ENCODE measurements around the gene CNKSR1. TPM values are rescaled to one million over a fixed set of nuclear protein-coding genes. Genes with fewer than 3 reads are reported as not detected.

CNKSR1 gene
- total RNA-seq, 2 experiments from 2014 or later, result 1.4 to 1.5 TPM

DNA sequence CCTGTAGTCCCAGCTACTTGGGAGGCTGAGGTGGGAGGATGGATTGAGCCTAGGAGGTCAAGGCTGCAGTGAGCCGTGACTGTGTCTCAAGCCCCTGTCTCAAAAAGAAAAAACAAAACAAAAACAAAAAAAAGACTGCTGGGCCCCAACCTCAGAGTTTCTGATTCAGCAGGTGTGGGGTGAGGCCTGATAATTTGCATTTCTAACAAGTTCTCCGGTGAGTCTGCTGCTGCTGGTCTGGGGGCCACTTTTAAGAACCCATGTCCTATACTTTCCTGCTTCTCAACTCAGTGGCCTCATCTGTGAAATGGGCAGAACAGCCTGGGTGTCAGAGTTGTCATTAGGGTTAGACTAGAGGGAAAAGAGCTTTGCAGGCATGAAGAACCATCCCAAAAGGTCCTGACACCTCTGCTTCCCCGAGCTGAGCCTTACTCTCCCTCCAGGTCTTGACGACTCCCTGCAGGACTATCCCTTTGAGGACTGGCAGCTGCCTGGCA, 2.8 kb downstream of the CNKSR1 start:
- DNase-seq (no peak), ATAC-seq (no peak)
- no peaks in the 10 kb centered on the region for H3K9me3 Mint-ChIP-seq (ENCODE audit: low read depth)
- H3K4me1 Mint-ChIP-seq, result no peaks in the 10 kb centered on the region
- H3K4me3 Mint-ChIP-seq, result no peak overlapping the region
- no peak overlapping the region for H3K27ac Mint-ChIP-seq
- H3K27me3 Mint-ChIP-seq, result no peaks in the 10 kb centered on the region
- CTCF ChIA-PET, result interaction anchor here (1.8 to 2.3 kb wide), 2 partner anchors 10 to 17 kb away, joined by 5 to 10 read pairs; partner anchors contain the start of gene ZNF593
- H3K36me3 Mint-ChIP-seq, result no peaks in the 10 kb centered on the region

DNA sequence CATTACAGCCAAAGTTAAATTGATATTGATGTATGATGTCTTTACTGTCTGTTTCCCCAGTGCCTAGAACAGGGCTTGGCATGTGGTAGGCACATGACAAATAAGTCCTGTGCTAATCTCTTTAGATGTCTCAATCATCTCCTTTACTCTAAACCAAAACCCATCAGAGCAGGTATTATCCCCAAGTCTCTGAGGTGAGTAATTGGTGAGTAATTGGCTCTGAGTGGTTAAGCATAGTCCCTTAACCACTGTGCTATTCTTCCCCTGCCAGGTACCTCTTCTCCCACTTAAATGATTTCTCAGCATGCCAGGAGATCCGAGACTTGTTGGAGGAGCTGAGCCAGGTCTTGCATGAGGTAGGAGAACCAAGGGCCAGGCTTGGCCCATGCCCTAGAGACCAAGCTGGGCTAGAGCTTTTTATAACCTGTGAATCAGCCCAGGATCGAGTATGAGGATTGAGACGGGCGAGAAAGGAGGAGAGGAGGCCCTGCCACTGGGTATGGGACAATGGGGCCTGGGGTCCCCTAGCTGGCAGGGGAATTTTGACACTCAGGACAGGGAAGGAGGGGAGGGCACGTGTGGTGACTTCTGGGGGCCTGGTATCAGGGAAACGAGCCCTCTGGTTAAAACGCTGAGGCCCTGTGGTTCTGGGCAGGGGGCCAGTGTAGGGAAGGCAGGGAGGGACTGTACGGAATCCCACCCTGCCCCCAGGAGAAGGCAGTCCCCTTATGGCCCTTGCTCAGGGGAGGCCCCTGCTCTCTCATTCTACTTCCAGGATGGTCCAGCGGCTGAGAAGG, 4.5 kb downstream of the CNKSR1 start:
- peaks cover under 1% of the 10 kb centered on the region for H3K27me3 Mint-ChIP-seq
- CTCF ChIA-PET, result interaction anchor here (0.6 to 2.3 kb wide), 3 partner anchors 12 to 693 kb away, joined by 3 to 10 read pairs (median 4); partner anchors contain the start of genes CEP85 and ZNF593
- no peak for ATAC-seq
- H3K9me3 Mint-ChIP-seq (ENCODE audit: low read depth), result no peaks in the 10 kb centered on the region
- DNase-seq, result no peak
- H3K27ac Mint-ChIP-seq, result no peak overlapping the region
- no peaks in the 10 kb centered on the region for H3K36me3 Mint-ChIP-seq
- H3K4me3 Mint-ChIP-seq, result no peak overlapping the region
- H3K4me1 Mint-ChIP-seq, result no peaks in the 10 kb centered on the region

DNA sequence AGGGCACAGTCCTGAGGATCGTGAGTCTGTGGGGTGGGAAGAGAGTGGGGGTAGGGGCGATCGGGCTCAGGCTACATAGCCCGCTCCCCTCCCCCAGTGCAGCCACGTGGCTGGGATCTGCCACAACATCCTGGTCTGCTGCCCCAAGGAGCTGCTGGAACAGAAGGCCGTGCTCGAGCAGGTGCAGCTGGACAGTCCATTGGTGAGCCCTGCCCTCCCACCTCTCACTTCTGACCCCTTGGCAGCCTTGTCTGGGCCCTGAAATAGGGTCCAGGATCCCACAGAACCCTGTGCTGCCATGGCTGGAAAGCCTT, 5.0 kb downstream of the CNKSR1 start:
- DNase-seq (no peak), ATAC-seq (no peak)
- H3K36me3 Mint-ChIP-seq, result no peaks in the 10 kb centered on the region
- H3K4me1 Mint-ChIP-seq, result no peaks in the 10 kb centered on the region
- H3K27ac Mint-ChIP-seq, result no peak overlapping the region
- no peak overlapping the region for H3K4me3 Mint-ChIP-seq
- CTCF ChIA-PET, result interaction anchor here (1.0 to 2.3 kb wide), 2 partner anchors 12 to 52 kb away, joined by 4 to 10 read pairs; partner anchors contain the start of genes CEP85 and ZNF593
- H3K9me3 Mint-ChIP-seq (ENCODE audit: low read depth), result no peaks in the 10 kb centered on the region
- H3K27me3 Mint-ChIP-seq, result peaks cover 3% of the 10 kb centered on the region

DNA sequence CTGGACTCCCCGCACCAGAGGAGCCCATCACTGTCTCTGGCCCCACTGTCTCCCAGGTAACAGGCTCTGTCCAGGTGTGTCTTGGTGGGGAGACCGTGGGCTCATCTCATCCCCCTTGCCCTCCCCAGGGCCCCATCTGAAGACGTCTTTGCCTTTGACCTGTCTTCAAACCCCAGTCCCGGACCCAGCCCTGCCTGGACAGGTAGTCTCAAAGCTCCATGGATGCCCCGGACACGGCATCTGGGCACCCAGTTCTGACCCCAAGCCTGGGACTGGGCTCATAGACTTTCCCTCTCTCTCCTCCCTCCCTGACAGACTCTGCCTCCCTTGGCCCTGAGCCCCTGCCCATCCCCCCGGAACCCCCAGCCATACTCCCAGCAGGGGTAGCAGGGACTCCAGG, 6.8 kb downstream of the CNKSR1 start:
- no peak for DNase-seq
- CTCF ChIA-PET, result interaction anchor here (1.2 to 2.5 kb wide), 3 partner anchors 14 to 50 kb away, joined by 4 to 6 read pairs (median 5); partner anchors contain the start of genes CEP85 and ZNF593
- ATAC-seq, result no peak
- Mint-ChIP-seq H3K27me3 (peaks cover 3% of the 10 kb centered on the region), H3K9me3 (ENCODE audit: low read depth) (no peaks in the 10 kb centered on the region), H3K27ac (no peak overlapping the region), H3K4me3 (no peak overlapping the region), H3K36me3 (no peaks in the 10 kb centered on the region), H3K4me1 (no peaks in the 10 kb centered on the region)

DNA sequence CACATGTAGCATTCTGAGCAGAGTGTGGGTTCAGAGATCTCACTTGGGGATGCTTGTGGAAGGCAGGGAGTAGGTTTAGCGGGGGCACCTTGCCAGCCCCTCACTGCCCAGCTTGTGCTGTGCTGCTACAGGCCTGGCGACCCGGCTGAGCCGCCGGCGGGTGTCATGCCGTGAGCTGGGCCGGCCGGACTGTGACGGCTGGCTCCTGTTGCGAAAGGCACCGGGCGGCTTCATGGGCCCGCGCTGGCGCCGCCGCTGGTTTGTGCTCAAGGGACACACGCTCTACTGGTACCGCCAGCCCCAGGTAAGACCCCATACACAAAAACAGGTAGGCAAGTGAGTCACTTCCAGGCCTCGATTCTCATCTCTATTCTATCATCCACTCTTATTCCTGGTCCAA, 7.6 kb downstream of the CNKSR1 start:
- Mint-ChIP-seq H3K27me3 (peaks cover 3% of the 10 kb centered on the region), H3K4me1 (no peaks in the 10 kb centered on the region)
- CTCF ChIA-PET, result interaction anchor here (1.2 to 2.5 kb wide), 3 partner anchors 15 to 49 kb away, joined by 4 to 6 read pairs (median 5); partner anchors contain the start of genes CEP85 and ZNF593

DNA sequence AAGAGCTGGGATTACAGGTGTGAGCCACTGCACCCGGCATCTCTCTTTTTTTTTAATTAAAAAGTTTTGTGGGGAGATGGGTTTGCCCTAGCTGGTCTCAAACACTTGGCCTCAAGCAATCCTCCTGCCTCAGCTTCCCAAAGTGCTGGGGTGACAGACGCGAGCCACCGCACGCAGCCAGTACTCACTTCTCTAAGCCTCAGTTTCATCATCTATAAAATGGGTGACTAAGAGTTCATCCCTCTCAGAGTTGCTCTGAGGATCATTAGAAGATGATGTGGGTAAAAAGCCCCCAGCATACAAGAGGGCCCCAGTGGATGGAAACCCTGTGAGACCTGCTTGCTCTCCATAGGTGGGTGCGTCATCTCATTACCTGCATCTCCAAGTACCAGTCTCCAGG, 10.6 kb downstream of the CNKSR1 start:
- ATAC-seq, result no peak
- CTCF ChIA-PET, result interaction anchor here (3.2 kb wide), 1 partner anchor 46 kb away, joined by 19 read pairs; the partner anchor contains the start of gene CEP85
- H3K27me3 Mint-ChIP-seq, result peaks cover 5% of the 10 kb centered on the region
- H3K36me3 Mint-ChIP-seq, result no peaks in the 10 kb centered on the region
- H3K27ac Mint-ChIP-seq, result no peak overlapping the region
- H3K4me3 Mint-ChIP-seq, result no peak overlapping the region
- no peak for DNase-seq
- no peaks in the 10 kb centered on the region for H3K9me3 Mint-ChIP-seq (ENCODE audit: low read depth)
- H3K4me1 Mint-ChIP-seq, result peaks cover 6% of the 10 kb centered on the region

More for the DNA sequence above, 7.6 kb downstream of the CNKSR1 start:
- no peak for DNase-seq
- Mint-ChIP-seq H3K9me3 (ENCODE audit: low read depth) (no peaks in the 10 kb centered on the region), H3K27ac (no peak overlapping the region), H3K36me3 (no peaks in the 10 kb centered on the region), H3K4me3 (no peak overlapping the region)
- ATAC-seq, result no peak

DNA sequence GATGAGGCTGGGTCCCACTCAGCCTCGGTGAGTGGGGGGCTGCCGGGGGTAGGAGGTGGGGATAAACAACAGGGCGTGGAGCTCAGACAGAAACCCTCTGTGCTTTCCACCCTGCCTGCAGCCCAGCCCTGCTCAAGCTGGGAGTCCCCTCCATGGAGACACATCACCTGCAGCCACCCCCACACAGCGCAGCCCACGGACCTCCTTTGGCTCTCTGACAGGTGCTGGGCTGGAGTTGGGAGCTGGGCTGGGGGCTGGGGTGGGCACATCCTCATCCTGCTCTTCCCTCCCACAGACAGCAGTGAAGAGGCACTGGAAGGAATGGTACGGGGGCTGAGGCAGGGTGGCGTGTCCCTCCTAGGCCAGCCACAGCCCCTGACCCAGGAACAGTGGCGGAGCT, 11.2 kb downstream of the CNKSR1 start:
- H3K27ac Mint-ChIP-seq, result no peak overlapping the region
- CTCF ChIA-PET, result interaction anchor here (0.6 to 3.2 kb wide), 2 partner anchors 44 to 45 kb away, joined by 3 to 19 read pairs; partner anchors contain the start of gene CEP85
- H3K36me3 Mint-ChIP-seq, result no peaks in the 10 kb centered on the region
- ATAC-seq (no peak), DNase-seq (no peak)
- peaks cover 5% of the 10 kb centered on the region for H3K27me3 Mint-ChIP-seq
- H3K4me1 Mint-ChIP-seq, result peaks cover 6% of the 10 kb centered on the region
- no peak overlapping the region for H3K4me3 Mint-ChIP-seq
- H3K9me3 Mint-ChIP-seq (ENCODE audit: low read depth), result no peaks in the 10 kb centered on the region

DNA sequence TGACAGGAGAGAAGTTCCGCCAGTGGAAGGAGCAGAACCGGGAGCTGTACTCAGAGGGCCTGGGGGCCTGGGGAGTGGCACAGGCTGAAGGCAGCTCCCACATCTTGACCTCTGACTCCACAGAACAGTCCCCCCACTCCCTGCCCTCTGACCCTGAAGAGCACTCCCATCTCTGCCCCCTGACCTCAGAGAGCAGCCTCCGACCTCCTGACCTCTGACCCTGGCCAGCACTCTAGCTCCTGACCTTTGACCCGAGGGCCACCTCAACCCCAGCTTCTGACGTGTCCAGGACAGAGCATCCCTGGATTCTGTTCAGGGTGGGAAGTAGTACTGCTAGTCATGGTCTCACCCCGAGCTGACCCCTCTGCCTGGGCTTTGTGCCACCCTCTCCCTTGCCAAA, 12.0 kb downstream of the CNKSR1 start:
- H3K36me3 Mint-ChIP-seq, result no peaks in the 10 kb centered on the region
- peaks cover 6% of the 10 kb centered on the region for H3K4me1 Mint-ChIP-seq
- peaks cover 7% of the 10 kb centered on the region for H3K27me3 Mint-ChIP-seq
- H3K4me3 Mint-ChIP-seq, result no peak overlapping the region
- H3K9me3 Mint-ChIP-seq (ENCODE audit: low read depth), result no peaks in the 10 kb centered on the region
- no peak for ATAC-seq
- DNase-seq, result no peak
- no peak overlapping the region for H3K27ac Mint-ChIP-seq
- CTCF ChIA-PET, result interaction anchor here (0.6 to 3.2 kb wide), 3 partner anchors 20 to 45 kb away, joined by 3 to 19 read pairs (median 3); partner anchors contain the start of gene CEP85

DNA sequence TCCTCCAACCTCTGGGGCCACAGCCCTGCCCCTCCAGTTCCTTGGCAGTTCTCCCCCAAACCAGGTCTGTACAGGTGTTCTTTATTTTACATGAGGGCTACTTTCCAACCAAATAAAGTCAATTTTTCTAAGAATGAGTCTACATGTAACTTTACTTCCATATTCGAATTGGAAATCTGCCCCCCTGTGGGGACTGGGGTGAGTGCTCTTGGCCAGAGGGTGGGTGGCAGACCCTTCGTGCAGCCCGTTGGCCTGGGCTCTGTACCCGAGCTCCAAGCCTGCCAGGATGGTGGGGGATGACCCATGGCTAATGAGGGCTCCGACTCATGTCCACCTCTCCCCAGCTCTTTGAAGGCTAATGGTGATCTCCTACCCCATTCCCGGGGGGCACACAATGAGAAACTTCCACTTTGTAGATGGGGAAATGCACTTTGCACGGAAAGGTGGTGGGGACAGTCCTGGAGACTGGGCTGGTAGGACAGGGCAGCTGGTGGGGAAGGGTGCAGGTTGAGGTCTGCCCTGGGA, 12.5 kb downstream of the CNKSR1 start:
- H3K4me3 Mint-ChIP-seq, result no peak overlapping the region
- H3K9me3 Mint-ChIP-seq (ENCODE audit: low read depth), result no peaks in the 10 kb centered on the region
- CTCF ChIA-PET, result interaction anchor here (1.3 to 3.2 kb wide), 3 partner anchors 13 to 44 kb away, joined by 3 to 19 read pairs (median 4); partner anchors contain the start of gene CEP85
- peaks cover 6% of the 10 kb centered on the region for H3K4me1 Mint-ChIP-seq
- H3K27me3 Mint-ChIP-seq, result peaks cover 8% of the 10 kb centered on the region
- no peak overlapping the region for H3K27ac Mint-ChIP-seq
- ATAC-seq (no peak), DNase-seq (no peak)
- H3K36me3 Mint-ChIP-seq, result no peaks in the 10 kb centered on the region

DNA sequence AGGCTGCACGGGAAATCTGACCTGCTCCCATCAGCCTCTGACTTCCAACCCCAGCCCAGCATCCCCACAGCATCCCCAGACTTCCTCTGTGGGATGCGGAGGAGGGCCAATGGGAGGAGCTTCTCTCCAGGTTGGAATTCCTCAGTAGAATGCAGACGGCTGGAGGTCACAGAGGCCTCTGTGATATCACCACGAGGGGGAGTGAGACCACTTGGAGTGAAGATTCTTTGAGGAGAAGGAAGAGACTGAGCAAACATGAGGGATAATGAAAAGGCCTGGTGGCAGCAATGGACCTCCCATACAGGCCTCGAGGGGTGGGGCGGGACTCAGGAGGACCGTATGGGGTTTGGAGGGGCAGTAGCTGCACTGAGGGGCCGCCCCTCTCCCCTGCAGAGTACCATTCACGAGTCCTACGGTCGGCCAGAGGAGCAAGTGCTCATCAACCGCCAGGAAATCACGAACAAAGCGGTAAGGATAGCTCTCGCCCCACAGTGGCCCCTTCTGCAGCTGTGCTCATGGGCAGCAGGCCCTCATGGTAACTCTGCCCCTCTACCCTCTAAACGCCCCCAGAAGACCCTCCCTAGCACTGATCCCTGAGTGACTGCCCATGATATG, 13.2 kb downstream of the CNKSR1 start, which contains the start of gene CATSPER4:
TSS of gene CATSPER4 (plus strand) at position 230 of the 615 bp plus-strand sequence. CDS start at position 256, 26 bp downstream.
- ATAC-seq (no peak), DNase-seq (no peak)
- no peaks in the 10 kb centered on the region for H3K36me3 Mint-ChIP-seq
- H3K27ac Mint-ChIP-seq, result no peak within 1 kb of the TSS
- H3K4me3 Mint-ChIP-seq, result no peak within 1 kb of the TSS
- H3K4me1 Mint-ChIP-seq, result peaks cover 6% of the 10 kb centered on the region
- peaks cover 8% of the 10 kb centered on the region for H3K27me3 Mint-ChIP-seq
- CTCF ChIA-PET, result interaction anchor here (1.3 to 3.2 kb wide), 3 partner anchors 12 to 43 kb away, joined by 3 to 19 read pairs (median 4); partner anchors contain the start of gene CEP85
- H3K9me3 Mint-ChIP-seq (ENCODE audit: low read depth), result no peaks in the 10 kb centered on the region

DNA sequence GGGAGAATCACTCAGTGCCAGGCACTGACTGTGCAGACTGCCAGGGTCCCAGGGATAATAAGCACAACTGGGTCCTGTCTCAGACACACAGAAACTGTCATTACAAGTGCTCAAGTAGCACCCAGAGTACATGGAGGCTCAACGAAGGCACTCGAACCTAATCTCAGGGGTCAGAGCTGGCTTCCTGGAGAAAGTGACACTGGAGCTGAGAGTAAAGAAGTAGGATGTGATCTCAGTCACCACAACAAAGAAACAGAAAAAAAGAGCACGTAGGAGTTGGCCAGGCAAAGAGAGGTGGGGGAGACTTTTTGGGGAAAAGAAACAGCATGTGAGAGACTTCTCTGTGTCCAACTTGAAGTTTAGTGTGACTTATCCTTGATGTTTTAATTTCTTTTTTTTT, 14.4 kb downstream of the CNKSR1 start:
- Mint-ChIP-seq H3K9me3 (ENCODE audit: low read depth) (no peaks in the 10 kb centered on the region), H3K27ac (peak overlapping the region; percentile 54), H3K4me1 (peaks cover 6% of the 10 kb centered on the region), H3K4me3 (no peak overlapping the region), H3K27me3 (peaks cover 8% of the 10 kb centered on the region), H3K36me3 (no peaks in the 10 kb centered on the region)
- DNase-seq, result peak; percentile 56
- CTCF ChIA-PET, result interaction anchor here (1.6 to 2.4 kb wide), 2 partner anchors 18 to 22 kb away, joined by 3 to 6 read pairs; partner anchors contain the start of gene ZNF593
- ATAC-seq, result peak; percentile 58

DNA sequence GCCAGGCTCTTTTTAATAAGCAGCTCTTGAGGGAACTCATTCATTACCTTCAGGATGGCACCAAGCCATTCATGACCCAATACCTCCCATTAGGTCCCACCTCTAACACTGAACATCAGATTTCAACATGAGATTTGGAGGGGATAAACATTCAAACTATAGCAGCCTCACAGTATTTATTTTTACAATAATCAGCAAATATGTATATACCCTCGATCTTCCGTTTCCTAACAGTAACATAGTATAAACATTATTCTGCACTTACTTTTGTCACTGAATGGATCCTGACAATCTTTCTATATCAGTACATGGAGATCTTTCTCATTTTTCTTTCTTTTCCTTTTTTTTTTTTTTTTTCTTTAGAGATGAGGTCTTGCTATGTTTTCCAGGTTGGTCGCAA, 18.5 kb downstream of the CNKSR1 start:
- Mint-ChIP-seq H3K4me1 (peaks cover 12% of the 10 kb centered on the region), H3K27me3 (peaks cover 11% of the 10 kb centered on the region), H3K9me3 (ENCODE audit: low read depth) (no peaks in the 10 kb centered on the region), H3K36me3 (no peaks in the 10 kb centered on the region), H3K4me3 (no peak overlapping the region), H3K27ac (no peak overlapping the region)
- DNase-seq, result no peak
- no peak for ATAC-seq
- CTCF ChIA-PET, result no interaction called here

DNA sequence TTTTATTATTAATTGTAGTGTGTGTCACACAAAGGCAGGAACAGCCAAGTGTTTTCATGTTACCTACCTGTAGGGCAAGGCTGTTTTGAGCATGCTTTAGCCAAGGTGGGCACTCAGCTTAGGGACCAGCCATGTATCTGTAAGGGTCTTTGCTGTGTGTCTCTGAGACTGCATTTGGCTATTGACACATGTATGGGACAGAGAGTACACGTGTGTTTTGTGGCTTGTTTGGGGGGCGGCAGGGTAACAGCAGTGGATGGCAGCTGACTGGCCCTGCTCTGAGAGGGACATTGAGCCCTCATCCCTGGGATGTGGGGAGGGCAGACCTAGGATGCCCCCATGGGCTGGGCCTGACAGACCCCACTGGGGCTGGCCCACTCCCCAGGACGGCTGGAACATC, 20.0 kb downstream of the CNKSR1 start:
- no peak for ATAC-seq
- Mint-ChIP-seq H3K36me3 (no peaks in the 10 kb centered on the region), H3K4me1 (peaks cover 21% of the 10 kb centered on the region), H3K4me3 (no peak overlapping the region), H3K27ac (no peak overlapping the region), H3K9me3 (ENCODE audit: low read depth) (no peaks in the 10 kb centered on the region), H3K27me3 (peaks cover 9% of the 10 kb centered on the region)
- CTCF ChIA-PET, result interaction anchor here (1.1 to 1.3 kb wide), 2 partner anchors 9 to 38 kb away, joined by 3 read pairs; no protein-coding TSS in a partner anchor
- no peak for DNase-seq

Measured in activated CD8-positive, alpha-beta memory T cell treated with anti-CD3 and anti-CD28 coated beads, Interleukin-2, amount 10 ng/mL, durations not matched to agents 7 days and 5 days (primary cell).